HT1080 (cell line): ENCODE data around the gene PLEKHA1. TPM values are rescaled to one million over a fixed set of nuclear protein-coding genes. Genes with fewer than 3 reads are reported as not detected.

Experiments used
- DNase-seq: peaks from one replicate; pipeline ENCODE4 v3.0.0-alpha.2; 2015; ENCODE audit warnings: low read depth
- polyA plus RNA-seq, 2 experiments: library from polyadenylated mRNA; depleted of rRNA; stranded (reverse); fragments of >200 nt; gene quantifications; 2 replicates each; pipeline ENCODE4 v1.2.3, GENCODE V29; 2015
- total RNA-seq: library from RNA; depleted of rRNA; stranded (reverse); fragments of >200 nt; shearing (Covaris generic); gene quantifications from 2 replicates; pipeline ENCODE4 v1.2.3, GENCODE V29; 2014; rRNA removed

Gene PLEKHA1
- 3.6 and 8.2 TPM in 2 replicates for total RNA-seq
- 12.2 and 13.5 TPM in 2 replicates for polyA plus RNA-seq (2015; cell fraction: cytosol; rRNA removed)
- 18.3 and 21.2 TPM in 2 replicates for polyA plus RNA-seq (2015; cell fraction: nucleus; rRNA removed)

DNA sequence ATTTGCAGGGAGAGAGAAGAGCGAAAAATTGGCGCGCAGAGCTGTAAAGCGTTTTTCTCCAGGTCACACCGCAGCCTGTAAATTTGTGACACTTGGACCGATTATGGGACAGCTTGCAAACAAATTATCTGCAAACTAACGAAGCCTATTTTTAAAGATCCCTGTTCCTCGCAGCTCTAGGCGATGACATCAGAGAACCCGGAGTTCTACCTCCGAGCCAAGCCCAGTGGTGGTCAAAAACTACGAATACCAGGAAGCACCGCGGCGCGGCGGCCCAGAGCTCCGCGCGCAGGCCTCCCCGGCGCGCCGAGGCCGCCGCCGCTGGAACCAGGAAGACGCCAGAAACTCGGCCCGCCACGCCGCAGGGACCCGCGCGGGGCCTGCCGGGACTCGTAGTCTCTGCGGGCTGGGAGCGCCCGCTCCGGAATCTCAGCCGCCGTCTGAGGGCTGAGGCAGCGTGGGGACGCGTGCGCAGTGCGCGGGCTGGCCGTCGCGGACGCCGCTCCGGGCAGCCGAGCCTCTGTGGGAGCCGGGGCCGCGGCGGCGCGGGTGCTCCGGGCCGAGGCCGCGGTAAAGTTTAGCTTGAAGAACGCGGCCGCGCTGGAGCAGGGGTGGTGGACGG is at the start of gene PLEKHA1:
TSS of gene PLEKHA1 (plus strand) at position 472 of the 622 bp plus-strand sequence. CDS start 18,493 bp downstream, outside the sequence.
- peak; percentile 96 for DNase-seq

DNA sequence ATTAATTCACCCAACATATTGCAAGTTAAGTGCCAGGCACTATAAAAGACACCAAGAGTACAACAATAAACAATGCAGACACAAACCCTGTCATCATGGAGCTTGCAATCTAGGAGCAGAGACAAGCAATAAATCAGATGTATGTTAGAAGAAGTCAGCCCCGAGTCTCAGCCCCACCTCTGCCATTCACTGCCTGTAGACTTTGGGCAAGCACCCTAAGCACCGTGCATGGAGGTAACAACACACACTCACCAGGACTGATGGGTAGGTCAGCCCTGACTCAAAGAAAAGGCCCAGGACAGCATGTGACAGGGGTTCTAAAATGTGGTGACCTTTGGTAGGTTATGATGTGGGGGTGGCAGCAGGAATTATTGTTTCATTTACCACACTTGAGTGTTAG is 49.3 kb upstream of the PLEKHA1 start:
- no peak for DNase-seq

DNA sequence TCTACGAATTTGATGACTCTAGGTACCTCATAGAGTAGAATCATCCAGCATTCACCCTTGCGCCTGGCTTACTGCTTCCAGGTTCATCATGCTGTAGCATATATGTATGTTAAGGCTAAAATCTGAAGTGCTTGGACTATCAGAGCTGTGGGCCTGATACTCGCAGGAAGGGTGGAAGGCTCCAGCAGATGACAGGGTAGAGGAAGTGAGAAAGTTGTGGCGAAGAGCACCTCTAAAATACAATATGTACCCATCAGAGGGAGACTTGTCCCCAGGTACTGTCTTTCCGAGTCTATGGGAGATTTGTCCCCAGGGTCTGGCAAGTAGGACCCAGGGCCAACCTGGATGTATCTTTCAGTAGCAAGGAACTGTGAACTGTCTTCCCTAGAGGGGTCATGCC is 48.1 kb upstream of the PLEKHA1 start:
- DNase-seq = no peak

DNA sequence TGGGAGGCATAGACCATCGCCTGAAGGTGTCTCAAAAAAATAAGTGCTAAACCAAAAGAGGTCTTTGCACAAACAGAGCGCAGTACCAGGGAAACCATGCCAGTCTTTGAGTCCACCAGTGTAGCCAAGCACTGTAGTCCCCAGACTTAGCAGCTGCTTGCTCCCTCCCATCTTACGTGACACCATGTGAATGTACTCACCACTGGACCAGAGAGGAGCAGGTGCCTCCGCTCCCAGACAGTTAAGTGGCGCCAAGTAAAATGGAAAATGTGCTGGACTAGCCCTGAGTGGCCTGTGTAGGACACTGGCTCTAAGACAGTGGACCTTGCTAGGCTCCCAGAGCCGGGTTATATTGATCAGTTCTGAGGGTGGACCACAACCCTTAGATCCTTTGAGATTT is 47.7 kb upstream of the PLEKHA1 start:
- DNase-seq = no peak

DNA sequence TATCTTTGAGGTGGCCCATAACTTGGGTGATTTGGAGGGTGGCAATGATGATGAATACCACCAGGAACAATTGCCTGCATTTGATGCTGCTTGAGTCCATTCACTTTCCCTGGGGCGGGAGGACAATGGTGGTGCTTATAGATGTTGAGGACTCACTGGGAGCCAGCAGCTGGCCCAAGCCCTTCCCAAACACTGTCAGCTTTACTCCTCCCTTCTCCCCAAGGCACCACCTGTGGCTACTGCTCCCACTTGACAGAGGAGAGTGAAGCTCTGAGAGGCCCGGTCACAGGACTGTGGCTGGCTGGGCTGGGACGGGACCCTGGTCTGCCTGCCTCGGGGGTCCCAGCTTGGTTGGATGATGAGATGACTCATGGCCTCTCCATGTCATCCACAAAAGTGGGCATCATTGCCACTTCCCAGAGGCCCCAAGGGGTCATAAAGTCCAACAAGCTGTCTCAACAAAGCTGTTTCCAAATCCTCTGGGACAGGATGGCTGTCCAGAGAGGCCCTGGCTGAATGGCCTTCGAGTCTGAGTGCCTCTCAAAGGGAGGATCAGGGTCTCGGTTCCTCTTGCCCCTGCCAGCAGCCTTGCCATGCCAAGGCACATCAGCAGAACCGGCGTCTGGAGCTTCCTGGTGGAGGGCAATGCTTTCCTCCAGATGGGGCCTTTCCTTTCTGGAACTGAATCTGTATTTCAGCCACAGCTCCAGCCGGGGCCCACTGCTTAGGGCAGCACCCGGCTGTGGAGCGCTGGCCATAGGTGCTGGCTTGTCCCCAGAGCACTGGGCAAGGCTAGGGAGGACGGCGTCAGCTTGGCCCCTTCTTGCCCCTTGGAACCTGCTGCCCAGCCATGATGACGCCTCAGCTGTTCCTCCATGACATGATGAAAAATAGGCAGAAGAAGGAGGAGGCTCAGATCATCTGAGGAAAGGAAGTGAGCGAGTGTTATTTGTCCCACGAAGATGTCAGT is 47.0 kb upstream of the PLEKHA1 start:
- no peak for DNase-seq

DNA sequence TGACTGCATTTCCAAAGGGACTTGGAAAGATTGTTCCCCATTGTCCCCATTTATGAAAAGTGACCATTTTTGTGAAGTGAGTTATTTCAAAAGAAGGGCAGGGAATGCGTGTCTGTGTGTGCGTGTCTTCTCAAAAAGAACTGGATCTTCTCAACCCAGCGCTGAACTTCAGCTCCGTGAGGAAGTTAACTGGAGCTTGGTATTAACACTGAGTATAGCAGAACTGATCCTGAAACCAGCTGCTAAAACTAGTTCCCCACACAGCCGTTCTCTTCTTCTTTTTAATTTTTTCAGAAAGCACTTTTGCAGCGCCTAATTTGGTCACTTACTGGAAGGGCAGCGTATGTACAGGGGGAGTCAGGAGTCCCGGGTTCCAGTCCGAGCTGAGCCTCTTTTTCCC is 45.8 kb upstream of the PLEKHA1 start:
- no peak for DNase-seq

DNA sequence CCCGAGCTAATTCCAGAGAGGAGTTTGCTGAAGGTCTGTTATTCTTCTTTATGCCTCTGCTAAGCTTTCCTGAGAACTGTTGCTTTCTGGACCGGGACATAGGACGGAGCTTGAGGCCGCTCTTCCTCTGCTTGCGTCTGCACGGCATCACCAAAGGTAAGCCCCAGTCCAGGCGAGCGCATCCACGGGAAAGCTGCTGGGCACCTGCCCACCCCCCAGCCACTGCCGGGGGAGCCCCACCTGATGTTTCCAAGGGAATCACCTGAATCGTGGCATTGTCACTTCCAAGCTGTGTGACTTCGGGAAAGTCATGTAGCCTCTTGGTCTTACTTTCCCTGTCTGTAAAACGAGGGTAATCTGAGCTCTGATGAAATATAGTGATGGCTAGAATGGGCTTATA is 45.1 kb upstream of the PLEKHA1 start:
- no peak for DNase-seq

DNA sequence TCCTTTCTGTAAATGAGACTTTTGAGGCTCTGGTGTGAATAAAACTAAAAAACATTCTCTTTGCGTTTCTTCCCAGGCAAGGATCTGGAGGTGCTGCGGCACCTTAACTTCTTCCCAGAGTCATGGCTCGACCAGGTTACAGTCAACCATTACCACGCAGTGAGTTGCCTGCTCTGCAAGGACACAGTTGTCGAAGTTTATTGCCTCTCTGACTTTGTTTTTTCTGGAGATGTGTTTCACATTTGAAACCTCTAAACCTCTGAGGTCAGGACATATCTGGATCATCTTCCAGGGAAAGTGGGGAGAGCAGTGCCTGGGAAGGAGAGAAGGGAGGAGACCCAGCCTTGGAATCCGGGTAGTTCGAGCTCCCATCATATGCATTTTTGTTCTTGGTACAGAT is 43.4 kb upstream of the PLEKHA1 start:
- no peak for DNase-seq

DNA sequence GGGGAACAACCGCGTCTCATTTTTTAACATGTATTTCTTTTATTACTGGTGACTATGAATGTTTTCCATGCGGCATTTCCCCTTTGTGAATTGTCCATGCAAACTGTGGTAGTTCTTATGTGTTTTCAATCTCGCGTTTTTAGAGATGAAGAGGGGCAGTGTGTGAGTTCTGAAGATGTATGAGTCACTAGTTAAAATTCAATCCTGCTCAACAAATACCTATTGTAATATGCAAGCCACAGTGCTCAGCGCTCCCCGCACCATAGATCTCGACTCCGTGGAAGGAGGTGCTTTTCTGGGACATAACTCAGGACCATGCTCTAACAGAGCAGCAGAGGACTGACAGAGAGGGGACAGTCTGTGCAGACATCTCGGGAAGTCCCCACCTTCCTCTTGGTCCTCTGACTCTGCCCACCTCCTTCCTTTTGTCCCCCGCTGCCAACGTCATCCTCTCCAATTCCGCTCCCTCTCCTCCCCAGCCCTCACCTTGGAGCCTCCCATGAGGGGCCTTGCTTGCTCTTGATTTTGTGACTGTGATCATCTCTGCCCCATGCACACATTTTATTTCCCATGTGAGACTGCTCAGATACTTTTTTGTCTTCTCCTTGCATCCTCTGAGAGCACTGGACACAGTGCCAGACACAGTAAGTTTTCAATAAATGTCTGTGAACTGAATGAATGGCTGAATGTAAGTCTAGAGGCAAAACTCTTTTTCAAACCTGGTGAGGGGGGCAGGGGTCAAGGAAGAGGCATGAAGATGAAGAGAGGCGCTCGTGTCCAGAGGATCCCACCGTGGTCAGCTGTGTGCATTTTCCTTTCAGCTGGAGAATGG is 42.7 kb upstream of the PLEKHA1 start:
- DNase-seq = peak; percentile 15

DNA sequence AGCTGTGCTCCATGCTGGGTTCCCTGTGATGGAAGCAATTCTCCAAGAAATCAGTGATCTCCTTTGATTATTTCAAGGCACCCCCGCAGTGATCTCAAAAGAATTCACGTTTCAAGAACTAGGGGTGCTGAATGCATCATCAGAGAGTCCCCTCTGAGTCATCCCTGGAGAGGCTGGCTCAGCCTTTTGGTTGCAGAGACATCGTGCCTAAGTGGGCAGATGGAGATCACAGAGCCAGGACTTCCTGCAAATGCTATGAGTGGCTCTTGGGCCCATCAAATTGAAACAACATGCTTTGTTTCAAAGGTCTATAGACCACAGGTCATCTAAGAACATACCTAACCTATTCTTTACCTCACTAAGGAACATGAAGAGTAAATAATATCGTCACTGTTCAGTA is 41.5 kb upstream of the PLEKHA1 start:
- no peak for DNase-seq

DNA sequence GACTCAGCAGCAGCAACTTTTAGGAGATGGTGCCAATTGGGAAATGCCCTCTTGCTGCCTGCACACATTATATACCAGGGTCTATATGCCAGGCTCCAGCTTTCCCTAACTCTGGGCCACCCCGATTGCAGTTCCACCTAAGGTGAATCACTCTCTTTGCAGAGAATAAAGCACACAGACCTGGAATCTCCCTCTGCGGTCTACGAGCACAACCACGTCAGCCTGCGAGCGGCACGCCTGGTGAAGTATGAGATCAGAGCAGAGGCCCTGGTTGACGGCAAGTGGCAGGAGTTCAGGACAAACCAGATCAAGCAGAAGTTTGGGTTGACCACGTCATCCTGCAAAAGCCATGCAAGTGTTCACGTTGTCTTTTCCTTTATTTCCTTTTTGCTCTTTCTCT is 38.2 kb upstream of the PLEKHA1 start:
- peak; percentile 80 for DNase-seq

DNA sequence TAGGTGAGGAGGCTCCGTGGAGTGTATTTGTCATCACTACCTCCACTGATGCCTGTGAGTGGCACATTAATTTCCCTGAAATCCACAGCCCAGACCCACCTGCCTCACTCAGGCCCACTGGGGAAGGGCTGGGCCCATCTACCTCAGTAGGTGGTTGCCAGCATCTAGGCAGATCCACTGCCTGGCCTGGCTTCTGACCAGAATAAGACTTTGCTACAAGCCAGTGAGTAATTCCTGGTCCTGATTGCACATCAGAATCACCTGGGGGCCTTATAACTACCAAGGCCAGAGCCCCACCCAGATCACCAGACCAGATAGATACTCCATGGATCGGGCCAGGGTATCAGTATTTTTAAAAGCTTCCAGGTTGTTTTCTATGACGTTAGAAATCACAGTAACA is 37.5 kb upstream of the PLEKHA1 start:
- no peak for DNase-seq

DNA sequence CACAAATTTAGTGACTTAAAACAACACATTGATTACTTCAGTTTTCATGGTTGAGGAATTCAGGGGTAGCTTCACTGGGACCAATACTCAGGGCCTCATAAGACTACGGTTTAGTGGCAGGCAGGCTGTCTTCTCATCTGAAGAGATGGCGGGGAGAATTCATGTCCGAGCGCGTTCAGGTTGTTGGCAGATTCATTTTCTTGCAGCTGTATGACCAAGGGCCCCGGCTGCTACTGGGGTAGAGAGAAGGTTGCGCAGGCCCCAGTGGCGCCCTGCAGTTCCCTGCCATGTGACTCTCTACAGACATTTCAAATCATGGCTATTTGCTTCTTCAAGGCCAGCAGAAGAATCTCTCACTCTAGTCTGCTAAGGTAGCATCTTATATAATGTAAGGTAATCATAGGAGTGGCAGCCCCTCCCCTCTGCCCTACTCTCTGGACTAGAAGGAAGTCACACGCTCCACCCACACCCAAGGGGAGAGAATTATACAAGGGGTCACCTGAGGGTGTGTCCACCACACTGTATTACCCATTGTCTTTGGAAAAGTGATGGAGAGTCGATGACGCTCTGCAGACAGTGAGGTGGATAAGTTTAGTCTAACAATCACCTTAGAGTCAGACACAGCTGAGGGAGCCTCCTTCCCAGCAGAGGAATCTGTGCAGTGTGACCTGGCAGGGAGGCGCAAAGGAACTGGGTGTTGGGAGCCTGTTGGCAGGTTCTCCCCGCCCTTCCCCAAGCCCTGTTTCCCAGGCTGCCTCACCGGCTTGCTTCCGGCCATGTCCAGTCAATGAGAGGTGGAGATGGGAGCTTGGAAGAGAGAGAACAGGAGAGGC is 35.7 kb upstream of the PLEKHA1 start:
- no peak for DNase-seq

DNA sequence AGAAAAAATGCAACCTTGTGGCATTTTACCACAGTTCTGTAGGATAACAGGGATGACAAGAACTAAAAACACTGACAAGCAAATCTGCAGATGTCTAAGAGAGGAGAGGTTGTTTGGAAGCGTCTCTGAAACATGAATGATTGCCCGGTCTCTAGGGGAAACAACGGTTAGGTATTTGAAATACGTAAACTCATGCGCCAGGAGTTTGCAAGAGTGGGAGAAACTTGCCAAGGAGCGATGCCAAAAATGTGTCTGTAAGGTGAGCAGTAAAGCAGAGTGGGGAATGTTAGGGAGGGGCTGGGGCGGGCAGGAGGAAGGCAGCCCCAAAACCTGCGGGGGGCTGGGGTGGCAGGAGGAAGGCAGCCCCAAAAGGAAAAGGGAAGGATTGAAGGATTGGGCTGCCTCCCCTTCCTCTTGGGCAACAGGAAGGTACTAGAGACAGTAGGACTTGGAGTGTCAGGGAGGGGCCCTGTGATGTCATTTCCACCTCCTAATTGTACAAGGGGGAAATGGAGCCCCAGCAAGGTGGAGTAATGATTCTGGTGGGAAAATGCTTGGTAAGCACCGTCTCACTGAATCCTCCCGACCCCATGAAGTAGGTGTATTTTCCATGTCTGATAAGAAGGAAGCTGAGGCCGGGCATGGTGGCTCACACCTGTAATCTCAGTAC is 33.2 kb upstream of the PLEKHA1 start:
- no peak for DNase-seq

DNA sequence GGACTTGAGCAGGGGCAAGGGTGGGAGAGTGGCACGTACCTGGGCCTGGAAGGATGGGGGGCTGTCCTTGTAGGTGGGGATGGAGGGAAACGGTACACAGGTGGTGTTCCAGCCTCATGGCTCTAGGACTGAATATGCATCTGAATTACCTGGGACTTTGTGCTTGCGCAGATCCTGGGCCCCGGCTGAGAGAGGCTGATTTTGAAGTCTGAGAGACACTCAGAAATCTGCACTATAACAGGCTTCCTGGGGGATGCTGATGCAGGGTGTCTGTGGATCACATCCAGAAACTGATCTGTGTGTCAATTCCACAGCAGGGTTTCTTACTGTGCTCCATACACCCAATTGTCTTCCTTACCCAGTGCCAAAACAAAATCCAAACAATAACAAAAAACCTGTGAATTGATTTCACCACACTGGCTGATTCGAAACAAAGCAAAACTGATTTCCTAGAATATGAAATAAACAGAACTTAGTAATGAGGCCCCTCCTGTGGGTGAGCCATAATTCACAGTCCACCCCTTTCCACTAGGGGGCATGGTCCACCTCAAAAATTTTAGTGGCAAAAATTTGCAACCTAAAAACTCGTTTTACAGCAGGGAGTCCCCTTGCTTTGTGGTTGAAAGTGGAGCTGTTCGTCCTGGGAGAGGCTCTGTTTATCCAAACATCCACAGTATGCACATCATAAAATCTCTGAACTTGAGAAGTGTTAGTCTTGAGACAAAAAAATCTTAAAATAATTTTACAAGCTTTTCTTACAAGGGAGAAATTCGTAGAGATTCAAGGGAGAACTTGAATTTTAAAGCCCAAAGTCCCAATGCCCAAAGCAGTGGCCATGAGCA is 32.0 kb upstream of the PLEKHA1 start:
- DNase-seq = peak; percentile 48

DNA sequence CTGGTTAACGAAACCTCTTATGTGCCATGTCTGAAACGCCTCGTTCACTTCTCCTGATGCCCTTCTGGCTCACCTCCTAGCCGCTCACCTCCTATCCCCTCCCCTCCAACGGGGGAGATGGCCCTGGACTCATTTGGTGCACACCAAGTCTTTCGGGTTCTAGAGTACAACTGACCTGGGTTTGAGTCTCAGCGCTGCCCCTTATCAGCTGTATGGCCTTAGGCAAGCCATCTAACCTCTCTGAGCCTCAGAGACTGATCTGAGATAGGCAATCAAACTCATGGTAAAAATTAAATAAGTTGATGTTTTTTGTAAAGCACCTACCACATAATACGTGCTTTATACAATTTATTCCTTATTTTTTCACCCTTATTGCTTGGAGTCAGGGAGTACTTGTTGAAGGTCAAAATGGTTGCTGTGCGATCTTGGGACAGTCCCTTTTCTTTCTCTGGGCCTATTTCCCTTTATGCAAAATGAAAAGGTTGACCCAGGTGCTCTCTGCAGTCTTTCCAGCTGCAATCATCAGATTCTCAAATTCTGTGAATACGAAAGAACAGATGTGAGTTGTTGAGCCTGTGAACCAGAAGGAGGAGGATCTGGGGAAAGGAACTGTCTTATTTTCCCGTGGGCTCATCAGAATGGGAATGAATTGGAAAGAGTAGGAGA is 31.2 kb upstream of the PLEKHA1 start:
- no peak for DNase-seq

DNA sequence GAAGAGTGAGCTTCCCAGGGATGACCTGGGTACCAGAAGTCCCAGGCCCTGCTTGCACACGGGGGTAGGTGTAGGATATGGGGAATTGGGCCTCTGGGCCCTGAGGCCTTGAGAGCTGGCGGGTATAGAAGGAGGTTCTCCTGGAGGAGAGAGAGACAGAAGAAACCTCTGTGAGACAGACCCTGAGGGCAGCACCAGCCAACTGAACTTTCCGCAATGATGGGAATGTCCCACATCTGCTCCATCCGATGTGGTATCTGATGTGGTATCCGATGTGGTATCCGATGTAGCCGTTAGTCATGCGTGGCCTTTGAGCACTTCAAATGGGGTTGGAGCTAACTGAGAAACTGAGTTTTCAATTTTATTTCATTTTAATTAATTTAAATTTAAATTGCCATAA is 30.6 kb upstream of the PLEKHA1 start:
- DNase-seq = no peak

DNA sequence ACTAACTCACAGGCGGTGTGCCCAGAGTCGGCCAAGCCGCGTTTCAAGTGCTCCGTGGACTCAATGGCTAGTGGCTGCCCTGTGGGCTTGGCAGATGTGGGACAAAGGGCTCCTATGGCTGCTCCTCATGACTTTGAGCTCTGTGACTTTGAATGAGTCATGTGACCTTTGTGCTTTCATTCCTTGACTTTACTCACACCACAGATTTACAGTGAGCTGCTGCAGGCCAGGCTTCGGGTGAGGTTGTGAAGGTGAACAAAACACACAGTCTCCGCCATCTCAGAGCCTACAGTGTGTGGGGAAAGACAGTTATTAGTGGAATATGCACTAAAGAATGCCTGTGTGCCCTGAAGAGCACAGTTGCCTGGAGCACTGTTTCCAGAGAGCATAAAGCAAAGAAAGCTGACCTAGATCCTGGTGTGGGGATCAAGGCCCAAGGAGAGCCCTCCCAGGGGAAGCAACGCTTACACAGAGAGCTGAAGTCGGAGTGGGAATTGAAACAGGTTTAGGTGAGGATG is 29.7 kb upstream of the PLEKHA1 start:
- peak; percentile 34 for DNase-seq
